Left hindlimb (tissue), 1 donor: ENCODE measurements around the gene CPNE8.

Experiments used
- DNase-seq: peaks from one replicate; pipeline ENCODE4 v3.0.0-alpha.2; 2018

CPNE8 gene

DNA sequence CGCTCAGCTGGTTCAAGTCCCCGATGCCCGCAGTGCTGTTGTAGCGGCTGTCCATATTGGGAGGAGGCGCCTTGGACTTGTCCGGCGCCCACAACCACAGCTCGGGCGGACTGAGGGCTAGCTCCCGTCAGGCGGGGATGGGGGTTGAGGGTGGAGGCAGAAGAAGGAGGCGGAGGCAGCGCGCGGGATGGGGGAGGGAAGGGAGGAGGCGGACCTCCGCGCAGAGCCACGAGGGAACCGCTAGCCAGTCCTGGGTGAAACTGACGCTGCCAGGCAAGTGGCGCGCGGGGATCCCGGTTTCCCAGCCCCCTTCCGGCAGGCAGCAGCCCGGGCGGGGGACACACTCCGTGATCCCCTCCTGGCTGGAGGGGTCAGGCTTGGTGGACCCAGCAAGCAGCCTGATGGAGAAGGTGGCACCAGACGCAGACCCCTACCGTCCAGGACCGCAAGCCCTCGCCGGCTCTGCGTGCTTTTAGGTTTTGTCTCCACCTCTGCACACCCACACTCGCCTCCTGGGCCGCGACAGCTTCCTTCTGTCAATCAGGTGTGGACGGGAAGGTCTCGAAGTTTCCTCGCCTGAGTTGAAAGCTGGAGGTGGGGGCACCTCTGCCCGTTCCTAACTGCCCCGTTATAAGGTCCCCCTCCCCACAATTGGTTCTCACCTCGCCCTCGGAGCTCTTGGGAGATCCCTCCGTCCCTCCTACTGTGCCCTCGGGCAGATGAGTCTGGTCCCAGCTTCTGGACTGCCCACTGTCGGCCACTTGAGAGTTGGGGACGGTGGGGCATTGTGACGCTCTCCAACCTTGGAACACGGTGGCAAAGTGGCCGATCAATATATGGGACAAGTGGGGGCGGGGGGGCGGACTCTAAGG, at the start of gene CPNE8:
TSS of gene CPNE8 (minus strand) at position 112 of the 872 bp plus-strand sequence. CDS start at position 55, 57 bp downstream.
- peak; percentile 90 for DNase-seq

DNA sequence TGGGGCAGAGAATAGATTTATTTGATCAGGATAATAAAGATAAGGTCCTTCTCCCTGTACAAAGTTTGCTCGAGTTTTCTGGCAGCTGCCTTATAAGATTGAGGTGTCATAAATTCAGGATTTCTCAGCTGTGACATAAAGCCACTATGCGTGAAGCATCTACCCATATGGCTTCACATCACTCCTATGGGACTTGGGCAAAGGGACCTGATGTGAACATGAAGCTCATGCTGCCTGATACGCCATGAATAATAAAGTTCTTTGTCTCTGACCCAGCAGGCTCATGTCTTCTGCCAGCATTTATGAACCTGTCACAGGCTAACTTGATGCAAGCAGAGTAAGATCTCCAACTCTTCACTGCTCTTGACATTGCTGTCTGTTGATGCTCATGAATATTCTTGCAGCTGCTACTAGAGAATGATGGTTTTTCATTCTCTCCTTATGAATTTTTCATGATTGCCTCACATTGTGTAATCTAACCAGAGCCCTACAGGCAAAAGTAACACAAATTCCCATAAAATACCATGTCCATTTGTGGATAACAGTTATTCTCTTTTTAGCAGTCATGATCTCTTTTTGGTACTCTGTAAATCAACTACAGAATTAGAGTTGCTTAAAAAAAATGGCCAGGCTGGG, 49.0 kb upstream of the CPNE8 start:
- DNase-seq: no peak

DNA sequence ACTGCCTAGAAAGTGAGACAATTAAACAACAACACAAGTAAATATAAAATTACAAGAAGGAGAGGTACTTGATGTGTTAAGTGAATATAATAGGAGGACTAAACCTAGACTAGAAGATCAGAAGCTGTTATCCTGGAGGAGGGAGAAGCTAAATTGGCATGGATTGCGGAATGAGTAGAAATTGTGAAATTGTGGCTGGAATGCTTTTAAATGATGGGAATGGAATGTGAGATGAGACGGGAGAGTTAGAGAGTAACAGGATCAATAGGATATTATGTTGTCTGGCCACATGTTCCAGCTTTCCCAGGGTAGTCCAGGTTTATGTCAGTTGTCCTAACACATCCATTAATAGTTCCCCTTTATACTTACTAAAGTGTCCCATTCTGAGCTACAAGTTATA, 44.0 kb upstream of the CPNE8 start:
- no peak for DNase-seq

DNA sequence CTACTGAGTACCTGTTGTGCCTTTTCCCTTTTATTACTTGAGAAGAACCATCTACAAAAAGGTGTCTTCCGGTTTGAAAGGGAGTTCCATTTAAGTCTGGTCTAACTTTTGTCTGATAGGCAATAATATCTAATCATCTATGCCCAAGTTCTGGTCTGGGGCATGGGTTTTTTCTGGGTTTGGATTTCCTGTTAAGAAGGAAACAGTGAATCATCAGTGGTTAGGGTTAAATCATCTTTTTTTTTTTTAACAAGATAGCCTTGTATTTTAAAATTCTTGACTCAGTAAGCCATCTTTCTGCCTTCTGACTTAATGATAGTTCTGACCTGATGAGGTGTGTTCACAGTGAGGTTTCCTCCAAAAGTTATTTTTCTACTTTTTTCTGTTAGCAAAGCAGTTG, 29.3 kb upstream of the CPNE8 start:
- no peak for DNase-seq

DNA sequence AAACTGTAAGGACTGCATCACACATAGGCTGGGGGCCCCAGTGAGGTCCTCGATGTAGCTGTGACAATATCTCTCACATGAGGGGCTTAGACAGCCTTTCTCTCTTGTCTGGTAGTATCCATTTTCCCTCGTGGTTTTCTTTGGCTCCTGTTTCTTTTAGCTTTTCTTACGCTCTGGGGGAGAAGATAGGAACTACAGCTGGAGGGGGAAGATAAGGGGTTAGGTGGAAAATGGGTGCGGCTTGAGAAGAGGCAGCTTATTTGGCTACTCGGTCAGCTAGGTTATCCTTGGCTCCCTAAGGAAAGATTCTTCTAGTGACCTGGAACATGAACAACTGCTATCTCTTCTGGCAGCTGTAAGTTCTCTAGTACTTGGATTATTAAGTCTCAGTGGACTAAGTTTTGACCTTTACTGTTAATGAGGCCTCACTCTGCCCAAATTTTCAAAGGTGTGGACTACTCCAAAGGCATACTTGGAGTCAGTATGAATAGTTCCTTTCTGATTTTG, 28.7 kb upstream of the CPNE8 start:
- DNase-seq: no peak

DNA sequence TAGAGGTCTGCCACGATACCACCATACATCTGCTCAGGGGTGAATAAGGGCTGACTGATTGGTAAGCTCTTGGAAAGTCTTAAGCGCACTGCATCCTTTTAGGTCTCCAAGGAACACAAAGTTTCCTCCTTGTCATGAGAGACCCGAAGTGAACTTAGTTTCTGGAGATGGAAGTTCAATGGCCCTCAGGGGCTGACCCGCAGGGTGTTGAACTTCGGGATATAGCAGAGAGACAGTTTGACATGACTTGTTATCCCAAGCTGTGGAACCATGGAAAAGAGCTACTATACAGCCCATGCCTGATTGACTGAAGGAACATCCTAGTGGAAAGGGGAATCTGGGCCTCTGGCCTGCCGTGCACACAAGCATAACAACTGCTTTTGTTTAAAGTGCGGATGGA, 26.9 kb upstream of the CPNE8 start:
- DNase-seq: no peak

DNA sequence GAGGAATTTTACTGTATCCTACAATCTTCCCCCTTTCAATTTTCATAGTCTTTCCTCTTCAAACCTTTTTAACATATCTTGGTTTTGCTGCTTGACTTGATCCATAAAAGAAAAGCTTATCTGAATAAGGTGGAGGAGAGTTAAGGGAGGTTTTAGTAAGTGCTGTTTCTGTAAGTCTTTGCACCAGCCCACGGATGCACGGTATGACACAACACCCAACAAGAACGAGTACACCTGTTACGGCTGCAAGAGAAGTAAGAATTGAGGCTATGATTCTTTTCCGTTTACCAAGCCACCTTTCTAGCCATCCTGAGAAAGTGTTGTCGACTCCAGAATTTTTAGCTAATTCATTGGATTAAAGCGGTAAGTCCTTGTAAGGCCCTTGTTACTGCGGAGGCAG, 26.1 kb upstream of the CPNE8 start:
- DNase-seq: no peak

DNA sequence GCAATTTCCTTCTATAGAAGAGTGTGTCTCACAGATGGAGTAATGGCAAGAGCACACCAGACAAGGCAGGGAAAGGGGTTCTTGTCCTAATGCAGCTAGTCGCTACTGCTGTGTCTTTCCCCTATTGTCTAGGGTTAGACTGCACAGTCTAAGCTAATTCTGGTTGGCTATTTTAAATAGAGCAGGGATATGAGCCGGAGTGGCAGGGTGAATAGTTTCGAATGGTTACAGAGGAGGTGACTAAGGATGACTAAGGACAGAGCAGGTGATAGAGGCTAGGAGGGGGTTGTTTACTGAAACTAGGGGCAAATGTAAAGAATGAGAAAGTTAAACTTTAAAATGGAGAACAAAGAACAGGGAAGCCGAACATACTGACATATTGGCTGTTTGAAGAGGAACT, 25.6 kb upstream of the CPNE8 start:
- no peak for DNase-seq

DNA sequence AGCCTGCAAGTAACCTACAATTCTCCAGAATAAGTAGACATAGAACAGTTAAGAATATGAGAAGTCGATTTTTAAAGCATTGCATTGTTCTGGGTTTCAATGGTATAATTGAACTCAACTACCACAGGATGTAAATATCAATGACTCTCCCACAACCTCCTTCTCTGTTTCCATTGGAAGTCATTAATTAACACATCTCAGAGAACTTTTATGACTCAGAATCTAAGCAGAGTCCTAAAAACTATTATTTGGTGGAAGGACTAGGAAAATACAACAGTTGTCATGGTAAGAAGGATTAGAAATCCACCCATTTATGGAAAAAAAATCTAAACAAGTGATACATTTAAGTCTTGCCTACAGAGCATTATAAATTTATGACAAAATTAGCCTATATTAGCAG, 21.1 kb upstream of the CPNE8 start:
- no peak for DNase-seq

DNA sequence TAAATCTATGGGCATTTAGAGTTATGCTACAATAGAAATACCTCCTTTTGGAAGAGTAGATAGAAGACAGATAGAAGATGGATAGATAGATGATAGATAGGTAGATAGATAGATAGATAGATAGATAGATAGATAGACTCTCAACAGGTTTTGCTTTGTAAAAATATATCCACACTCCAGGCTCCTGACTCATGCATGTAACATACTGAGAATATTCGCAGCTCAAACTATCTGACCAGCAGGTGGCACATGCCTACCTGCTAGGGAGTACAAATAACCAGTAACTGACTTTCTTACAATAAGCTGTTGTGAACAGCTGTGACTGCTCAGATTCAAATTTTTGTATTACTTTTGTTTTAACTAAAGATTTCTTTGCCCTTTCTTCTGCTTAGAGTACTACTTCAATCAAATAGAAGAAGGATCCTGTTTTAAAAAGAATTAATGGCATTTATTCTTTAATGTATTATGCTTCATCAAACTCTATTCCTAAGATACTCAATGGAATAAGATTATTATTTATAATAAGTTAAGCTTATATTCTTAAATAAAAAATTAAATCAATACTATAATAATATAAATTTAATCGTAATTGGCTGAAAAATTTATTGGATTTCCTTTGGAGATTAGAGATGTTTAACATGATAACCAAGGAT, 15.8 kb upstream of the CPNE8 start:
- DNase-seq: peak; percentile 41

DNA sequence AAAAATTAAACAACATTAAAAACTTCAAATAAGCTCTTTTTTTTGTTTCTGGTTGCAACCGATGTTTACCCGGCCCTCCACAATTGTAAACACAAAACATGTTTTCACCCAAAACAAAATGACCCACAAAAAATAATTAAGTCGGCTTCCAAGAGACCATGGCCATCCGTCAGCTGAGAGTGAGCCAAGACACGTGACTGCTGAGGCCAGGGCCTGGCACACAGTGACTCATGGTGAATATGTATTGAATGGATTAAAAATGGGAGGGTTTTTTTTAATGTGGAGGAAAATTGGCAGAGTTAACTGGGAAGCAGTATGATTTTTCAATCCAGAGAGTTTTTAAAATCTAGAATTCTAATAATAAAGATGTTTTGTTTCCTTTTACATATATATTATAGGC, 13.8 kb upstream of the CPNE8 start:
- no peak for DNase-seq

DNA sequence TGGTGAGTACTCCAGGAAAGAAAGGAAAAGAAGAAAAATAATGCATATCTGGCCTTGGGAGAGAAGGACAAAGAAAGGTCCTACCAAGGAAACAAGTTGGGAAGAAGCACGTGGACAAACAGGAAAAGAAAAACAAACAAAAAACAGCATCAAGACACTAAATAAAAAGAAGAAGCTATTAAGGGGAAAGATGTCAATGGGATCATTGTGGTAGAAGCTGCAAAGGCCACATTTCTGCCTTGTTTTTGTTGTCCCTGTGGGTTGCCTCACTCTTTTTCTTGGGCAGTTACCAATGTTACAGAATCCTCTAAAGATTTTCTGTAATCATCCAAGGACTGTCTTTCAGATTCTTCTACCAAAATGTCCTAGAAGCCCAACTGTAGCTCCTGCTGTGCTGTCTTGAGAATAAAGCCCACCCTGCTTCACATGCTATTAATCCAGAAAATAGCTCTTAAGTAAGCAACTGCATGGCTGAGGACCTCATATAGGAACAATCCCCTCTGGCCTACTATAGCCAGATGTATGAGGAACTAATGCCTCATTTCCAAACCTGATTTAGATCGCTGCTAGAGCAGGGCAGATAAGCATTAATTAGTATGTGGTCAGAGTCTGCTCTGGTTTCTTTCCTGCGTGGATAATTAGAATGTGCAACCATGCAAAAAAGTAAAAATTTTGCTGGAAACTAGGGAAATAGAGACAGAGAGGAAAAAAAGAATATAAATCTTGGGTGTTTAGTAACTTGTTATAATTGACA, 10.2 kb upstream of the CPNE8 start:
- no peak for DNase-seq

DNA sequence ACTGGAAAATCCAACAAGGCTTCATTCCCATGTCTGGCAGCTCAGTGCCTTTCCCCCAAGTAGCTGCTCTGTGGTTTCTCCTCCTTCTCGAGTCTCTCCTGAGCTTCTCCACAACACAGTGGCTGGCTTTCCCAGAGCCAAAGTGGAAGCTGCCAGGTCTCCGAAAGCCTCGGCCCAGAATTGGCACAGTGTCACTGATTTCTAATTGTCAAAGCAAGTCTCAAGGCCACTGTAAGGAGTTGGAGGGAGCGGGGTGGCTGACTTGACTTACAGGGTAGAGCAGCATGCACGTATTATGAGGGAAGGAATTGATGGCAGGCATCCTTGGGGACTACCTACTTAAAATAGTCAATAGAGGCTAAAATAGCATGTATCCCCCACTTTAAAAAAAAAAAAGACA, 6.7 kb upstream of the CPNE8 start:
- DNase-seq: no peak

DNA sequence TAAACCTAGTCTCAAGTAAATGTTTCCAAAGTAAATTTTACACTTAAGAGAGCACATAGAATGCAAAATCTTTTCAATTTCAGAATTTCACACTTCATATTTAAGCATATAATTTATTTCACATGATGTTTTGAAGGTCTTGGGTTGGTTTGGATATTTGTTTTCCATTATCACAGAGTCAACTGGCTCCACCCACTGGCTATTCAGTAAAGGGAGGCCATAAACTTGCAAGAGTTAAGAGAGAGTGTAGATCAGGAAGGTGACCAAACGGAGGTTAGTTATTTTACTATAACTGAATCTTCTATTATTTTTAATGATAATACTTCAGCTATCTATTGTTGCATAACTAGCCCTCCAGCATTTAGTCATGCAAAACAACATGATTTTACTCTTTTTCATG, 6.2 kb upstream of the CPNE8 start:
- no peak for DNase-seq

DNA sequence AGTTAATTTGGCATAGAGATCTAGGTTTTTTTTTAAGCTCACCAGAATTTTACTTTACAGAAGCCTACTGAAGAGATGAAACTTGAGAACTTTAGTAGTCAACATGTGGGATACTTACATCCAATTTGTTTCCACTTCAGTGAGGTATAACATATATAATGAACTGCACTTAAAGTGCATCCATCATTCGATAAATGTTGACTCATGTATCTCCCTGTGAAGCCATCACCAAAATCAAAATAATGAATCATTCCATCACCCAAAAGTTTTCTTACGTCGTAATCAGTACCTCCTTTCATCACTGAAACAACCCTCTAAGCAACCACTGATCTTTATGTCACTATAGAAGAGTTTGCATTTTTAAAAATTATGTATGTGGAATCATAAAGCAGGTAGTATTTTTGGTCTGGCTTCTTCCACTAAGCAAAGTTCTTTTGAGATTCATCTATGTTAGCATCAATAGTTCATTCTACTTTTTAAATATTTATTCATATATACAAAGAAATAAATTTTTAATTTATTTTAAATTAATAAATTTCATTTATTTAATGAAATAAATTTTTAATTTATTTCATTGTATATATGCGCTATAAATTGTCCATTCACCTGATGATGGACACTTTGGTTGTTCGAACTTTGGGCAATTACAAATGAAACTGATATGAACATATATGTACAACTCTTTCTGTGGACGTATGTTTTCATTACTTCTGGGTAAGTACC, 2.0 kb upstream of the CPNE8 start:
- DNase-seq: no peak

DNA sequence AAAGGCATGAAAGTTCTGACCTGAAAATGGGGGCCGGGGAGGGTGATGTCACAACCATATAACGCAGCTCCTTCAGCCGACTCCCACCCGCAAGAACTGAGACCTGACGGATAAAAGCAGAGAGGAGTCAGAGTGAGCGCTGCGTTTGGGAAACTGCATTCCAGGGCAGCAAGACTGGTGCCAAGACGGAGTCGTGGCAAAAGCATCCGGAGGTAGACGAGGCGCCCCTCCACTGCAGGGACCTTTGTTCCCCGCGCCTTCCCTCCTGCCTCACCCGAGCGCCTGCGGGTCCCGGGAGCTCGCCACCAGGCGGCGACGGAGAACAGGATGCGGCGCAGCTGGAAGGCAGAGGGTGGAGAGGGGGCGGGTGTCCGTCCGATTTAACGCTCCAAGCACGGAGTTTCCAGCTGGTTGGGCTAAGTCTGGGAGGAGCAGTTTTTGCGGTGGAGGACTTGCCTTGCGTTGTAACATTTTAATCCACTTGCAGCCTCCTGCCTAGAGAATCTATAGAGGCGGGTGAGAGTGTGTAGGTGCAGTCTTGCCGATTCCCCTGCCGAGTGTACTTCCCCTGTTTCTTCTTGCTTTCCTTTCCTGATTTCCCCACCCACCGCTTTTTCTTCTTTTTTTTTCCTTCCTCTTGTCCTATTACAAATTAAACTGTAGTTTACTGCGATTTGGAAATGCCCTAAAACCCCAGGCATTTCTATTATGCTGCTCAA, 1.2 kb upstream of the CPNE8 start:
- DNase-seq: peak; percentile 93

DNA sequence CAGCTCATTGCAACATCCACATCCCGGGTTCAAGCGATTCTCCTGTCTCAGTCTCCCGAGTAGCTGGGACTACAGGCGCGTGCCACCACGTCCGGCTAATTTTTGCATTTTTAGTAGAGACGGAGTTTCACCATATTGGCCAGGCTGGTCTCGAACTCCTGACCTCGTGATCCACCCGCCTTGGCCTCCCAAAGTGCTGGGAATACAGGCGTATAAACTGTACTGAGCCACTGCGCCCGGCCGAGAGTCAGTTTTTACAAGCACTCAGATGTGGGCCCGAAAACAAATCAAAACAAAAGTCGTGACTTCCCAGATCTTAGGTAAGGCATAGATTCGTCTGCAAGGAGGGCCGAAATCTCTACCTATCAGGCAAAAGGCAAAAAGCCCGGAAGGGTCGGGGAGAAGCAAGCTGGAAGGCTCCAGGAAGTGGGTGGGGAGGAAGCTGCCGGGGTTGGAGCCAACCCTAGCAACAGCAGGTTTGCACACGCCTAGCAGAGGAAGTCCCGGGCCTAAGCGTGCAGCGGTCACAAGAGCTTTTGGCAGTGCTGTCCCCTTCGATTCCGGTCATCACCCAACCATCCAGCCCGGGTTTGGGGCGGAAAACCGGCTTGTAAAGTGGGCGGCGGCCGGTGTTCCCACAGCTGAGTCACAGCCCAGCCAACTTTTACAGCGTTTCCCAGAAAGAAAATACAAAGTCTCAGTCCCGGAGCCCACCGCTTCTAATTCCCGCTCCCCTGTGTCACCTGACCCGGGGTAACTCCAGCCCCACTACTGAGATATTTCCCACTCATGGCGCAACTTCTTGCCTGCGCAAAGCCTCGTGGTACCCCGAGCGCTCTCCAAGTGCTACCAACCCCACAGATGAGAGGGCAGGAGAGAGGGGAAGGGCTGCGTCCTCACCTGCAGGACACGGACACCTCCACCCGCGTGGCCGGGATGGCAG, 583 bp downstream of the CPNE8 start:
- DNase-seq: peak; percentile 88

DNA sequence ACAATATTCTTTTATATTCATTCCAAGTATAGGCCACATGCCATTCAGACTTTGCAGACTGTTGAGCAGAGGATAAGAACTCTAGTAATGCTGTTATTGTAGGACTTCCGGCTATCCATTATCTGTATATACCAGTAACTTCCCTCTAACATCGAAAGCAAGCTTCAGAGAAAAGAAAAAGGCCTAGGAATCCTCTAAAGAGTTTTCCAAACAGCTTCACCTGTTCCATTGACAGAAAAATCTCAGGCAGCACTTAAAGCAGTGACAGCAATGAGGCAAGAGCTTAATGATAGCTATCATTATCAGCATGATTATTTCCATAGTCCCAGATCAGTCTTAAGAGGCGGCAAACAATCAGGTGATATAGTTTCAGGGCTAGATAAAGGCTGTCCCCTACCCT, 1.8 kb downstream of the CPNE8 start:
- no peak for DNase-seq

DNA sequence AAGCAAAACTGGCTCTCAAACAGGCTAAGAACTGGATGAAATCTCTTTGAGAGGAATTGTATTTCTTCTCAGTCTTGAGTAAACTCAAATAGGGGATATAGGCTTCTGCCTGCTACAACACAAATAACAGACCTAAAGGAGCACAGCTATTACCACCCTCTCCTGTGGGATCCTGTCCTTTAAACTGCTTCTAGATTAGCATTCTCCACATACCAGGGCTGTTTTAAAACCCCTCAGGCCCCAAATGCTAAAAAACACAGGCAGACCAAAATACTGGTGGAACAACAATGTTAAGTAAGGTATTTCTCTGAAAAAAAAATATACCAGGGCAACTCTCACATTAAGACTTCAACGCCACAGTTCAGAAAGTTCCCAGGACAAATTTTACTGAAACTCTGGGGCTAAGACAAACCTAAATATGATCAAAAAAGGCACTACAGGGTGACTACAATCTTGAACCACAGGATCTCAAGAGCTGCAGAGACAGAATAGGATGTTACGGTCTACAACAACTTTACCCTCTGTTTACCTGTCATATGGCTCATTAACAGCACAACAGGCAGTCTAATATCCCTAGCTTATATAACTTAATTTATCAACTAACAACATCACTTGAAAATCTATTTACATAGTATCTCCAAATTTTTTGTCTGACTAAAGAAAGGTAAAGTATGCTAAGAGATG, 7.2 kb downstream of the CPNE8 start:
- DNase-seq: no peak

DNA sequence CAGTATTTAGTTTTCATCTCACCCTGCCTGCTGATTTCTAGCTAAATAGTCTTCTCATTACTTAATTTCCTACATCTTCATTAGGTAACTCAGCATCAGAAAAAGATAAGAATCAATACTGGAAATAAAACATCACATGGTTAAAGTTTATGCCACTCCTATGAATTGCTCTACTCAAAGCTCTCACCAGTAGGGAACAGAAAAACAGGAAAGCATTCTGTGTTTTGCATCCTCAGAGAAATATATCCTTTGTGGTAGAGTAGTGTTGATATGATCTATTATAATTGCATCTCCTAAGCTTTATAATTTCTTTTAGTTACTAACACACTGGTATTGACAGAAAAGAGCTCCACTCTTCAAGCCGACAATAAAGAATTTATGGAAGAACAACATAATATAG, 9.9 kb downstream of the CPNE8 start:
- DNase-seq: no peak
